Measurements from ENCODE around the gene MYO1E.
"Not testable (repeated sequence)": the region's sequence is repeated elsewhere in the genome, so short reads cannot be mapped to it uniquely, and the experiment has no call there.

- TF ChIP-seq CTCF (IDR thresholded peaks at IDR 0.05; ENCODE audit: insufficient read depth, low read length, poor library complexity, severe bottlenecking); EZH2phosphoT487 (conservative IDR thresholded peaks at IDR 0.05; ENCODE audit: low read length): not testable (repeated sequence)
These were observed 92.4 kb downstream of the MYO1E start for GRCh38 chr15:59280292-59280691.
